Cardiac fibroblast (primary cell): ENCODE results near the gene UCHL5.

ENCODE experiments used
- DNase-seq, 2 donors: peaks; one replicate each; pipeline versions ENCODE4 v3.0.0 to v3.0.0-alpha.2; 2010; ENCODE audit warnings: low read depth in 2 of 2
- H3K4me3 ChIP-seq, 2 donors: replicated peaks in 1 of 2; 1 replicate in 1 of 2; 2 replicates in 1 of 2; pipeline ENCODE4 v1.5.1; 2011; ENCODE audit warnings: low read depth in 2 of 2, low read length in 2 of 2, mild to moderate bottlenecking in 2 of 2, moderate library complexity in 1 of 2
- CTCF ChIP-seq: IDR thresholded peaks from one replicate; pipeline ENCODE4 v1.5.1; 2011; ENCODE audit warnings: low read depth, mild to moderate bottlenecking, low read length, inconsistent platforms

UCHL5 gene

GRCh38 chr1:193103759-193104501 lies 44.8 kb upstream of the UCHL5 start:
- TF ChIP-seq CTCF = no peak
- peak overlapping the region; percentile 74 to 82 for H3K4me3 ChIP-seq
- DNase-seq = peak; percentile 9 to 22

GRCh38 chr1:193102662-193103061 lies 43.5 kb upstream of the UCHL5 start:
- no peak for DNase-seq
- H3K4me3 ChIP-seq = no peak overlapping the region
- TF ChIP-seq CTCF = no peak

DNA sequence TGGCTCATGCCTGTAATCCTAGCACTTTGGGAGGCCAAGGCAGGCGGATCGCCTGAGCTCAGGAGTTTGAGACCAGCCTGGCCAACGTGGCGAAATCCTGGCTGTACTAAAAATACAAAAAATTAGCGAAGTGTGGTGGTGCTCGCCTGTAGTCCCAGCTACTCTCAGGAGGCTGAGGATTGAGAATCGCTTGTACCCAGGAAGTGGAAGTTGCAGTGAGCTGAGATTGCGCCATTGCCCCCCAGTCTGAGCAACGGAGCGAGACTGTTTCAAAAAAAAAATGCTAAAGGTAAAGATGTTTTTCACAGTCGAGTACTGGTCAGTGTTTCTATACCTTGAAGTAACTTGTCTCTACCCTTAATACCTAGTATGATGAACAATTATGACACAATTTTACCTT lies 35.0 kb upstream of the UCHL5 start:
- TF ChIP-seq CTCF = no peak
- no peak for DNase-seq
- no peak overlapping the region for H3K4me3 ChIP-seq

- no peak for DNase-seq
- no peak for TF ChIP-seq CTCF
- H3K4me3 ChIP-seq = no peak overlapping the region
These were observed 31.7 kb upstream of the UCHL5 start for GRCh38 chr1:193090865-193091264.

DNA sequence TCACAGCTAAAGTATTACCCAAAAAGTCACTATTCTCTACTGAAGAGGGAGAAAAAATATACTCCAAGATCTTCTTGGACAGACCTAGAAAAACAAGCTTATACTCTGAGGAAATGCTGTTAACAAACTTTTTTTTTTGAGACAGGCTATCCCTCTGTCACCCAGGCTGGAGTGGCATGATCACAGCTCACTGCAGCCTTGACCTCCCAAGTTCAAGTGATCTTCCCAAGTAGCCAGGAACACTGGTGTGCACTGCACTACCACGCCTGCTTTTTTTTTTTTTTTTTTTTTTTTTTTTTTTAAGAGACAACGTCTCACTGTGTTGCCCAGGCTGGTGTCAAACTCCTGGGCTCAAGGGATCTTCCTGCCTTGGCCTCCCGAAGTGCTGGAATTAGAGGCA lies 28.7 kb upstream of the UCHL5 start:
- no peak overlapping the region for H3K4me3 ChIP-seq
- TF ChIP-seq CTCF = no peak
- DNase-seq = no peak

DNA sequence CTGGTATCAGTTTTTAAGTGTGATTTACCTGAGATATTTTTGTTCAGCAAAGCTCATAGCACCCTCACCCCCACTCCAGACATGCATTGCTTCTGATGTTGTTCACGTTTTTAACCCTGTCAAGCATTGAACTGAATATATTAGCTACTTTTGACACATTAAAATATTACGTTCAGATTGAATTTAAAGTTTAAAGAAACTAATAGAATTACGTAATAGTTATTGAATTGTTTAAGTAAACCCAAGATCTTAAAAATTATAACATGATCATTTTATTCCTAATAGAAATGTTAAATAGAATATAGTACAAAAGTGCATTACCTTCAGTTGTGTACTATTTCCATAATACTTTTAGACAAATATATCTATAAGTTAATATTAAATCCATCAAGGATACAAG lies 27.2 kb upstream of the UCHL5 start:
- TF ChIP-seq CTCF = no peak
- no peak for DNase-seq

GRCh38 chr1:193085263-193085662 lies 26.1 kb upstream of the UCHL5 start:
- TF ChIP-seq CTCF = no peak
- H3K4me3 ChIP-seq = no peak overlapping the region
- DNase-seq = no peak

More for the DNA sequence above, 27.2 kb upstream of the UCHL5 start:
- no peak overlapping the region for H3K4me3 ChIP-seq
